ENCODE results near the gene ANLN. TPM values are rescaled to one million over a fixed set of nuclear protein-coding genes. Genes with fewer than 3 reads are reported as not detected.

The ANLN gene
- total RNA-seq, 1 experiment from 2014 or later, result 78.9 TPM

- Histone ChIP-seq H4K91ac (ENCODE audit: insufficient read length, low read depth, low read length) (no peak overlapping the region), H3K23ac (ENCODE audit: insufficient read length, low read depth, low read length) (no peak overlapping the region), H3K56ac (ENCODE audit: insufficient read length, low read depth, low read length) (no peak overlapping the region), H2BK20ac (ENCODE audit: low read depth, low read length, poor library complexity, severe bottlenecking) (no peak overlapping the region), H3K9me3 (ENCODE audit: control insufficient read depth, low read depth, low read length) (no peaks in the 10 kb centered on the region), H2BK5ac (ENCODE audit: insufficient read length, low read length) (no peak overlapping the region), H2AK5ac (ENCODE audit: insufficient read length, low read length) (no peak overlapping the region), H2BK12ac (ENCODE audit: insufficient read length, low read depth, low read length) (no peak overlapping the region), H3K4me1 (ENCODE audit: insufficient read depth, low read length) (no peaks in the 10 kb centered on the region), H2AFZ (ENCODE audit: low read length) (no peak overlapping the region), H3K27ac (ENCODE audit: insufficient read length, low read depth, low read length) (no peak overlapping the region), H3K79me1 (ENCODE audit: insufficient read depth, low read depth, low read length, poor library complexity, severe bottlenecking) (no peaks in the 10 kb centered on the region), H2BK120ac (ENCODE audit: low read depth, low read length, poor library complexity, severe bottlenecking) (no peak overlapping the region), H4K20me1 (ENCODE audit: control insufficient read depth, insufficient read depth, insufficient read length) (no peaks in the 10 kb centered on the region), H3K23me2 (ENCODE audit: insufficient read length, low read depth, low read length, poor library complexity, severe bottlenecking) (no peaks in the 10 kb centered on the region), H3K27me3 (ENCODE audit: insufficient read depth, low read length) (no peaks in the 10 kb centered on the region), H2BK15ac (ENCODE audit: low read depth, low read length) (no peak overlapping the region), H3T11ph (ENCODE audit: low read length) (no peak overlapping the region), H4K8ac (replicated peaks; ENCODE audit: insufficient read length, low read depth, low read length) (no peak overlapping the region), H3K79me2 (ENCODE audit: insufficient read depth, low read length) (no peaks in the 10 kb centered on the region), H3K18ac (ENCODE audit: insufficient read length, low read depth, low read length) (no peak overlapping the region), H3K9ac (ENCODE audit: extremely low read depth, insufficient read length, low read length) (no peak overlapping the region), H3K4me2 (ENCODE audit: insufficient read depth, insufficient read length, low read length) (no peak overlapping the region), H3K14ac (ENCODE audit: insufficient read depth, low read length) (no peak overlapping the region), H4K5ac (ENCODE audit: insufficient read length, low read depth, low read length) (no peak overlapping the region), H3K4ac (ENCODE audit: low read depth, low read length) (no peak overlapping the region)
- H3K4me3 Mint-ChIP-seq, result no peak overlapping the region
- H3K27me3 Mint-ChIP-seq (ENCODE audit: low read depth), result no peaks in the 10 kb centered on the region
- no peak overlapping the region for H3K27ac Mint-ChIP-seq
- H3K36me3 Mint-ChIP-seq (ENCODE audit: insufficient read depth in 1 of 3, low read depth in 3 of 3), result peaks cover 43 to 74% (median 70%) of the 10 kb centered on the region in 3 experiments
- no peak for TF ChIP-seq CTCF (conservative IDR thresholded peaks at IDR 0.05)
- H3K9me3 Mint-ChIP-seq, result no peaks in the 10 kb centered on the region
- DNase-seq, result no peak
- H3K4me1 Mint-ChIP-seq, result no peaks in the 10 kb centered on the region
- no CpG with 5 or more reads among the region's 4 CpGs for WGBS (ENCODE audit: extremely low coverage, insufficient read length, low lambda C conversion rate)
Observed at GRCh38 chr7:36448781-36449379, 59.2 kb downstream of the ANLN start.

Measured in H9 (cell line).